NCI-H226 (cell line): ENCODE measurements around the gene FCRLA.
"Not testable (repeated sequence)": the region's sequence is repeated elsewhere in the genome, so short reads cannot be mapped to it uniquely, and the experiment has no call there.

Experiments
- DNase-seq: peaks from one replicate; pipeline ENCODE4 v3.0.0-alpha.2; 2015

FCRLA gene

GRCh38 chr1:161706482-161707347 lies at the start of gene FCRLA:
Gene FCRLA (plus strand): TSS chr1:161707229. CDS start chr1:161707265, 36 bp downstream.
- DNase-seq, result peak; percentile 94

GRCh38 chr1:161658524-161658923 lies 48.5 kb upstream of the FCRLA start:
- DNase-seq, result not testable (repeated sequence)

- DNase-seq, result not testable (repeated sequence)
Measured at GRCh38 chr1:161661660-161662311, 45.2 kb upstream of the FCRLA start.

- not testable (repeated sequence) for DNase-seq
Measured at GRCh38 chr1:161662684-161663339, 44.2 kb upstream of the FCRLA start, which contains the start of gene FCGR2B. Gene FCGR2B (plus strand): TSS chr1:161663143. CDS start chr1:161663242, 99 bp downstream.

GRCh38 chr1:161663569-161663968 lies 43.5 kb upstream of the FCRLA start:
- not testable (repeated sequence) for DNase-seq

- DNase-seq, result not testable (repeated sequence)
Measured at GRCh38 chr1:161664689-161665088, 42.3 kb upstream of the FCRLA start.

GRCh38 chr1:161671045-161672020 lies 35.7 kb upstream of the FCRLA start:
- DNase-seq, result not testable (repeated sequence)

- not testable (repeated sequence) for DNase-seq
Measured at GRCh38 chr1:161673437-161673836, 33.6 kb upstream of the FCRLA start.

- not testable (repeated sequence) for DNase-seq
Measured at GRCh38 chr1:161674447-161674846, 32.6 kb upstream of the FCRLA start.

GRCh38 chr1:161674908-161675307 lies 32.1 kb upstream of the FCRLA start:
- DNase-seq, result not testable (repeated sequence)

GRCh38 chr1:161676441-161676840 lies 30.6 kb upstream of the FCRLA start:
- no peak for DNase-seq

- no peak for DNase-seq
Measured at GRCh38 chr1:161676958-161677689, 29.9 kb upstream of the FCRLA start.

- DNase-seq, result no peak
Measured at GRCh38 chr1:161678500-161678899, 28.5 kb upstream of the FCRLA start.

GRCh38 chr1:161681879-161682278 lies 25.1 kb upstream of the FCRLA start:
- DNase-seq, result no peak

- no peak for DNase-seq
Measured at GRCh38 chr1:161688946-161689345, 18.1 kb upstream of the FCRLA start.

GRCh38 chr1:161691846-161692245 lies 15.2 kb upstream of the FCRLA start:
- DNase-seq, result no peak

GRCh38 chr1:161693020-161693712 lies 13.9 kb upstream of the FCRLA start:
- DNase-seq, result not testable (repeated sequence)

GRCh38 chr1:161698302-161698701 lies 8.7 kb upstream of the FCRLA start:
- DNase-seq, result not testable (repeated sequence)

GRCh38 chr1:161702250-161702649 lies 4.8 kb upstream of the FCRLA start:
- no peak for DNase-seq

- DNase-seq, result no peak
Measured at GRCh38 chr1:161705537-161705936, 1.5 kb upstream of the FCRLA start.

GRCh38 chr1:161706113-161706481 lies 932 bp upstream of the FCRLA start:
- peak; percentile 51 for DNase-seq
